ENCODE data around the gene WDR5.

Gene WDR5

DNA sequence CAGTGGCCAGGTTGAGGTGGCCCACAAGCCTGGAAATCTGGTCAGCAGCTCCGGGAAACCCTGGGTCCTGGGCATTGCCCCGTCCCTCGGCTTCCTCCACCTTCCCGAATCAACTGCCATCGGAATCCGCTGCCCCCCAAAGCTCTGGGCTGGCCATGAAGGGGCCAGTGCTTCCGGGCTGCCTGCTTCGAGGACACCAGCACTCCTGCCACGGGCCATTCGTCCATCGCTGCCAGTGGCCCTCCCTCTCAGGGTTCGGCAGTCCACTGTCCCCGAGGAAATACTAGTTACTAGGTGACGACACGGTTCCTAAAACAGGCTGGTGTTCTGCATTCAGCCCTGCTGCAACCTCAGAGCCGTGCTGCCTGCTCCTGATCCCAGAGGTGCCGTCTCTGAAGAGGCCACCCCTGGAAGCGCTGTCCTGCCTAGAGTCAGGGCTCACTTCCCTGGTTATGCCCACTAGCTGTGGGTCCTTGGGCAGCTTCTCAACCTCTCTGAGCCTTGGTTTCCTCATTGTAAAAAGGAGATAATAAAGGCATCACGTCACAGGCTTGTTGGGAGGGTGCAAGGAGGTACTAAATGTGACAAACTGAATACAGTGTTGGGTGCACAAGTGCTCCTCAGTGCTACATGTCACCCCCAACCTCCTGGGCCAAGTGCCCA, 3.5 kb upstream of the WDR5 start:
- no peak for DNase-seq (ENCODE audit: low read depth)

DNA sequence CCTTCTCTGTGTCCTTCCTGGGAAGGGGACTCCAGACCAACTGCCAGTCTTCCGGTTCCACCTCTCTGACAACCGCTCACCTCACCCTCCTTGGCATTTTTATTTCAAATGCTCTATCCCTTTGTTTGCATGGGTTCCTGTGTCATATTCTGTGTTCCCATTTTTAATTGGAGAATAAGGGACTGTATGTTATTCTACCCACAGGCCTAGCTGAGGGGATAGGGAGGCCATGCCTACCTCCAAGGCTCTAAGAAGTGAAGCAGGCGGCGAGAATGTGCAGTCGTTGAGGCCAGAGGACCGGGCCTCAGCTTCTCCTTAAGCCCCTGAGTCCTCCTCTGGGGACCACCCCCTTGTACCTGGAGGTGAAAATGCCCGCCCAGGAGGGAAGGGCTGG, 936 bp upstream of the WDR5 start:
- DNase-seq (ENCODE audit: low read depth) = no peak

DNA sequence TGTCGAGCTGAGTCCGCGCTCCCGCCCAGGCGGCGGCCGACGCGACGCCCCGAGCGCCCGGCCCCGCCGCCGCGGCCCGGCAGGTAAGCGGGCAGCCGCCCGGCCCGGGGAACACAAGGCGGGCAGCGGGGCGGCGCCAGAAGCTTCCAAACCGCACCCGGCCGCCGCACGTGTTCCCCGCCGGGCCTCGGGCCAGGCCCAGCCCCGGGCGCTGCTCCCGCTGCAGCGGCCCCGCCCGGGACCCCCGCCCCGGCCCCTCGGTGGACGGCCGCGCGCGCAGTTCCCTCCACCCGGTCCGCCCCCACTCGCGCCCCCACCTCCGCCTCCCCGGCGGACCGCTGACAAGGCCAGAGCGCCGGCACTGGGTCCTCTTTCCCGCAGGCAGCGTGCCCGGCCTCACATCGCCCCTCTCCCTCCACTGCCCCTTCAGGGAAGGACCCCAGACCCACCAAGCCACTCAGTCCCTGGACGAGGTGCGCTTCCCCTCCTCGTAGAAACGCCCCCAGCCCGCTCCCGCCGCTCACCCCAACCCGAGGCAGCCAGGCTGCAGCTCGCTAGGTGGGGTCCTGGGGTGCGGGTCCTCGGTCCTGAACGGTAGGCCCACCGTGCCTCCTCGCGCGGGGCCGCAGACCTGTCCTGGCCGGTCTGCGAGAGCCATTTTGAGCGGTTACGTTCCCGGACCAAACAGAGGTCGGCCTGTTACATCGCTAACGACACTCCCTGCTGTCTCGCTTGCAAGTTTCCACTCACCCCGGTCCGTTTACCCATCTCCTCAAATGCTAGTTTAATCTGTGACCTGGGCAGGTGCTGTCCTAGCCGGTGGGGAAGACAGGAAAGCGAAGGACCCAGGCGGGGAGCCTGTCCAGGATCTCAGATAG, 475 bp downstream of the WDR5 start:
- no peak for DNase-seq (ENCODE audit: low read depth)

- no peak for DNase-seq (ENCODE audit: low read depth)
Measured at GRCh38 chr9:134136996-134137299, 1.1 kb downstream of the WDR5 start.

GRCh38 chr9:134138292-134138691, 2.4 kb downstream of the WDR5 start:
- no peak for DNase-seq (ENCODE audit: low read depth)

DNA sequence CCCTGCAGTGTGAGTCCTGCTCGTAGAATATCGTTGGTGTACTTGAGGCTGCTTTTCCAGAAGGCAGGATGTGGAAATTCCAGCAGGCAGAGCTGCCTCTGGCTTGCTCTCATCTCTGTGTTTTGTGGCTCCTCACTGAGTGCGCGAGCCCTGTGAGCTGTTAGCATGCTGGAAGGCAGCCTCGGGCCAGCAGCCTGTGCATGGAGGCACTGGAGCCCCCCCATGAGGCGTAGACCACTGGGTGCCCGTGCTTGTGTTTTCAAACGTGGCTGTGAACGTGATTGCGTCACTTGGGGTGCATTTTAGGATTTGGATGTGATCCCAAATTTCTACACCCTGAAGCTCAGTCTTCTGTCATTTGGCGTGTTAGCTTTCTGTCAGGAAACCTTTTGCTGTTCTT, 3.2 kb downstream of the WDR5 start:
- DNase-seq (ENCODE audit: low read depth) = no peak

DNA sequence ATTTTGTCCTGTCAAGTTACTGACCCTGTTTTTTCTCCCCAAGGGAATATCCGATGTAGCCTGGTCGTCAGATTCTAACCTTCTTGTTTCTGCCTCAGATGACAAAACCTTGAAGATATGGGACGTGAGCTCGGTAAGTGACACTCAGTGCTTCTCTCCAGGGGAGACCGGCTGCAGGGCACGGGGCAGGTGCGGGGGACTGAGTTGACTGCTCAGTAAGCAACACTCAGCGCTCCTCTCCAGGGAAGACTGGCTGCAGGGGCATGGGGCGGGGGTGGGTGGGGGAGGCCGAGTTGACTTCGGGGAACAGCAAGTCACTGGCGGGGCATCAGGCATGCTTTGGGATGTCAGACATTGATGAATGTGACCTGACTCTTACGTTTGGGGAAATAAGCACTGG, 6.0 kb downstream of the WDR5 start:
- DNase-seq (ENCODE audit: low read depth) = no peak

DNA sequence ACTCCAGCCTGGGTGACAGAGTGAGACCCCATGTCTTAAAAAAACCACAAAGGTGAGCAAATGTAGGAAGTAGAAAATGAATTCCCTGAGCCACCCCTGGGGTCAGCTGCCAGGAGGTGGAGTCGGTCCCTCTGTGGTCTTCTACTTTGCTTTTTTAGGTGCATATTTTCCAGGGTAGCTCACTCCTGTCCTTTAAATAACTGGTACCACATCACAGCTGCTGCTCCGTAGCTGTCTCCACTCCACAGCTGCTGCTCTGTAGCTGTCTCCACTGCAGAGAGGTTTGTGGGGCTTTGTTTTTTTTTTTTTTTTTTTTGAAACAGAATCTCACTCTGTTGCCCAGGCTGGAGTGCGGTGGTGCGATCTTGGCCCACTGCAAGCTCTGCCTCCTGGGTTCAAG, 8.9 kb downstream of the WDR5 start:
- no peak for DNase-seq (ENCODE audit: low read depth)

- DNase-seq (ENCODE audit: low read depth) = no peak
Measured at GRCh38 chr9:134145262-134145661, 9.4 kb downstream of the WDR5 start.

DNA sequence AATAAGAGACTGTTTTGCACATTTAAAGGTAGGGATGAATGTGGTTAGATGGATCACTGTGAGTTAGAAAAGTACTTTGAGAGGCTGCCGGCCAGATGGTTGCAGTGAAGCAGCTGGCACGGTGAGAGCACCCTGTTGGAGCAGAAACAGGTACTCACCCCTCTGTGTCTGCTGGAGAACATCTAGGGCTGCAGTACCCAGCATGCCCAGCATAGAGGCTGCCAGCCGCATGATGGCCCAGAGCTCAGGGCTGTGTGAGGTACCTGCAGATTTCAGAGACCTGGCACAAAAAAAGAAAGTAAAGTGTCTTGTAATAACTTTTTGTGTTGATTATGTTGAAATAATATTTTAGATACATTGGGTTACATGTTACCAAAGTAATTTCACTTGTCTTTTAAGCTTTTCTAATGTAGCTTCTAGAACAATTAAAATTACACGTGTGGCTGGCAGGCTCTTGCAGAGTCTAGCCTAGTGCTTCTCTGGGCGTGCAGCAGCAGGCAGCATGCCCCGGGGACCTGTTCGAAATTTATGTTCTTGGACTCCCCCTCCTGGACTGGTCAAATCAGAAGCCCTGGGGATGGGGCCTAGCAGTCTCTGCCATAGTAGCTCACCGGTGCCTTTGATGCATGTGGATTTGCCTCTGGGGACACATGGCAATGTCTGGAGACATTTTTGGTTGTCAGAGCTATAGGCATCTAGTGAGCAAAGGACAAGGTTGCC, 11.1 kb downstream of the WDR5 start:
- no peak for DNase-seq (ENCODE audit: low read depth)

DNA sequence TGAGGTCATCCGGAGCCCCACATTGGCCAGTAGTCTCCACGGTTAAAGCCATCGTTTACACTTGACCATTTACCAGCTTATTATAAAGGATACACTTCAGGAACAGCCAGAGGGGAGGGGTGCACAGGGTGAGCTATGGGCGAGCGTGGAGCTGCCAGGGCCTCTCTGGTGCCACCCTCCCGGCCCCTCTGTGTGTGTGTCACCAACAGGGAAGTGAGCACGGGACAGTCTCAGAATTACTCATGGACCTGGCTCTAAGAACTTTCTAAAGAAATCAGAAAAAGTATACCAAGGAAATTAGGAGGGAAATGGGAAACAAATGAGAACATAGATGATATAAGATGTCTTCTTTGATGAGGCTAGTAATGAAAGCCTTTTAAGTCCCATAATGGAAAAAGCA, 13.5 kb downstream of the WDR5 start:
- no peak for DNase-seq (ENCODE audit: low read depth)

DNA sequence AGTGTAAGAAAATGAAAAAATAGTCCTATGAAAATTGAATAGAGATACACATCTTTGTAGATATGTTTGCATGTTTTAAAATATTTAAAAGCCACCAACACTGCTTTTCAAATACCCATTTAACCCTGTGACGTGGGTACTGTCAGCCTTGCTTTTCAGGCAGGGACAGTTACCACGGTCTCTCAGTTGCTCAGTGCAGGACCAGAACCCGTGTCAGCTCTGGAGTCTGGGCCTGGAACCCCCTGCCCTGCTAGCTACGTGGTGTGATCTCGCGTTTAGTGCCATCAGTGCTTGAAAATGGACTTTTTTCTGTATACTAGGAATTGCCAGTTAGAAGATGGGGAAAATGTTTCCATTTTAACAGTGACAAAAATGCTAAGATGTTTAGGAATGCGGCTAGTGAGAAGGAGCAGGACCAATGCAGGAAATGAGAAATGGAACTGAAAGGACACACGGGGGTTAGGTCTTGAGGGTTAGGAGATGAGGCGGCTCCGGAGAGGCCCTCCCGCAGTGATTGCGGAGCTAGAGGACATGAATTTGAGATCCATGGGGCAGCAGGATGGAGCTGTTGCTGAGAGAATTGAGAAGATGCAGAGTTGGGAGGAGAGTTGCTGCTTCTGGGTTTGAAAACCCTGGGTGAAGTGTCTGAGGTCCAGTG, 14.8 kb downstream of the WDR5 start:
- no peak for DNase-seq (ENCODE audit: low read depth)

DNA sequence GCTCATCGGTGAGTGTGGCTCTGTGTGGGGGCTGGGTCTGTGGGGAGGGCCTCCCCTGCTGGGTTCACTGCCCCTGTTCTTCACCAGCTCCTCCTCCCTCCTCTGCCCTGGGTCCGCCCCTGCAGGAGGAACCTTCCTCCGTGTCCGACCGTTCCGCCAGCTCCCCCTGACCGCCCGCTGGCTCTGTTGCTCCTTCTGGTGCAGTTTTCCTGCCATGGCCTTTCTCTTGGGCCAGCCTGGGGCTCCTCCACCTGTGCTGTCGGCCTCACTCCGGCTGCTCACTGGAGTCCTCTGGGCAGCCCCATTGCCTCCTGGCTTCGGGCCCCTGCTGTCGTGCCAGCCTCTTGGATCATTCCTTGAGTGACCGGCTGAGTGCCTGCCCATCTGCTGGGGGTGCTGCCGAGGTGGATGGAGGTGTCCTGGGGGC, 16.2 kb downstream of the WDR5 start:
- DNase-seq (ENCODE audit: low read depth) = no peak

GRCh38 chr9:134152488-134152887, 16.6 kb downstream of the WDR5 start:
- no peak for DNase-seq (ENCODE audit: low read depth)

DNA sequence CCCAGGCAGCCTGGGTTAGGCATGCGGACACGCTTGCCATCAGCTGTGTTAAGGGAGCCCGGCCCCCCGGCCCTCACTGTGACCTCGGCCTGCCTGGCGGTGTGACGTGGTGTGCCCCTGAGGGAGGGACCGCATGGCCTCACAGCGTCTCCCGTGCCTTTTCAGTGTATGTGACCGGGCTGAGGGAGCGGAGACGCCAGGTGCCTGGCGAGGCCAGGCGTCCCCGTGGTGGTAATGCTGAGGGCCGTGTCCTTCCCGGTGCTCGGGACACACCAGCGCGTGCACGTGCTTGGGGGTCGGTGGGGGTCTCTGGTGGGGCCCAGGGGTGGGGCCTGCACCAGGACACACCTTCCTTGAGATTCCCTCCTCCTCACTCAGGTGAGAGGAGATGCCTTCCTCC, 17.6 kb downstream of the WDR5 start:
- DNase-seq (ENCODE audit: low read depth) = no peak

DNA sequence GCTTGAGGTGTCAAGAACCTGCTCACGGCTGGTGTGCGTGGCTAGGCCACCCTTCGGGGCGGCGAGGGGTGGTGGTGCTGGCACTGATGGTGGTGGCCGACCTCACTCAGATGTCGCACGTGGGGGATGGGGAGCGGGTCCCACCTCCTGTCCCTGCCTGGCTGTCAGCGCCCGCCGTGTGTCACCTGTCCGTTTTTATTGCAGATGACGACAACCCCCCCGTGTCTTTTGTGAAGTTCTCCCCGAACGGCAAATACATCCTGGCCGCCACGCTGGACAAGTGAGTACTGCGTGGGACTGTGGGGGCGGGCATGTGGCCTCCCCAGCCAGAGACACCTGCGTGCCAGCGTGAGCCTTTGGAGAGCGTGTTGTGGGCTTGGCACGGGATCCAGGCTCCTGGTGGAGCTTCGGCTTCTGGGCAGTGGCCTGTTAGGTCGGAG, 18.4 kb downstream of the WDR5 start:
- no peak for DNase-seq (ENCODE audit: low read depth)

DNA sequence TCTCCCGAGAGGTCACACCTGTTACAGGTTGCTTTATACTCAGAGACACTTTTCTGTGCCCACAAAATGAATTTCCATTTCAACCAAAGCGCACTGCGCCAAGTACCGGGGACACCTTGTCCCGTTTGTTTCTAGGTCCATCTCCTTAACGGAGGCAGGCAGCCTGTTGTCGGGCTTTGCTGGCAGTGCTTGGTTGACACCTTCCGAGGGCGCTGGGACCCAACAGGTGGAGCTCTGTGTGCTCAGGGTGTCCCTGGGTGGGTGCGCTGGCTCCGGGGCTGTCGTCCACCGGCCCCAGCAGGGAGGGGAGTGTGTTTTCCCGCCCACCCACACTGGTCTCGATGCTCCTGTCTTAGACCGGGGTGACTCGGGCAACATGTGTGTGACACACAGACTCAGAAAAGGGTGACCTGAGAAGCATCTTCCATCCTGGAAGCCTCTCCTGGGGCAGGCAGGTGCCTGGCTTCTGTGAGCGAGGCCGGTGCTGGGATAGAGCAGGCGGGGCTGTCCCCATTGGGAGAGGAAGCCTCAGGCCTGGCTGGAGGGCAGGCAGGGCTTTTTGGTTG, 20.0 kb downstream of the WDR5 start:
- no peak for DNase-seq (ENCODE audit: low read depth)

DNA sequence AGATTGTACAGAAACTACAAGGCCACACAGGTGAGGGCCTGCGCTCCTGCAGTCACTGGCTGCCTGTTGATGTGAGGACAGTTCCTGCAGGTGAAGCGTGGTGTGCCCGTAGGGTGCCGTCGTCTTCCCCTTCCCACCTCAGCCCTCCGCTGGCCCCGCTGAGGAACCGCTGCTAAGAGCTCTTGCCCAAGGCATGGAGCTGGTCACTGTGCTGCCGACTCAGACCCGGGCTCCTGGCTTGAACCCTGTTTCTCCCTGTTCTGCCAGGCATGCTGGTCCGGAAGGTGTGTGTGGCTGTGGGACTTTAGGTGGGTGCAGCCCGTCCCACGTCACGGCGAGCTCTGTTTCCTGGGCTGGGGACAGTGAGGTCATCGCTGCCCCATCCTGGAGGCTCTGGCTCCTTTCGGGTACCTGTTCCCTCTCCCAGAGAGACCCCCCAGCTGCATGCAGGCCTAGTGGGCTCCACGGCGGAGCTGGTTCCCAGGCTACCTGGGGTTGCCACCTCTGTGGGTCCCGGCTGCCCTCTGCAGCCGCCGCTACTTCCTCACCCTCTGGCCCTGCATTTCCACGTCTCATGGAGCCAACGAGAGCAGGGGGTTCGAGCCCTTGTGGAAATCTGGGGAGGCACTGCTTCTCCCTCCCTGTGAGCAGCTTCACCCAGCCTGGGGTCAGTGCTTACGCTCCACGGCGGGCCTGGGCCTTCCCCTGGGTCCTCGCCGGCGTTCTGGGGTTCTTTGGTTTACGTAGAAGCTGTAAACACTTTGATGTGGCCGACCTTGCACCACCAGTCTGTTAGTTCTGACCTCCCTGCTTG, 20.9 kb downstream of the WDR5 start:
- no peak for DNase-seq (ENCODE audit: low read depth)

GRCh38 chr9:134157378-134157885, 21.6 kb downstream of the WDR5 start:
- DNase-seq (ENCODE audit: low read depth) = no peak

GRCh38 chr9:134158242-134158641, 22.4 kb downstream of the WDR5 start:
- no peak for DNase-seq (ENCODE audit: low read depth)

DNA sequence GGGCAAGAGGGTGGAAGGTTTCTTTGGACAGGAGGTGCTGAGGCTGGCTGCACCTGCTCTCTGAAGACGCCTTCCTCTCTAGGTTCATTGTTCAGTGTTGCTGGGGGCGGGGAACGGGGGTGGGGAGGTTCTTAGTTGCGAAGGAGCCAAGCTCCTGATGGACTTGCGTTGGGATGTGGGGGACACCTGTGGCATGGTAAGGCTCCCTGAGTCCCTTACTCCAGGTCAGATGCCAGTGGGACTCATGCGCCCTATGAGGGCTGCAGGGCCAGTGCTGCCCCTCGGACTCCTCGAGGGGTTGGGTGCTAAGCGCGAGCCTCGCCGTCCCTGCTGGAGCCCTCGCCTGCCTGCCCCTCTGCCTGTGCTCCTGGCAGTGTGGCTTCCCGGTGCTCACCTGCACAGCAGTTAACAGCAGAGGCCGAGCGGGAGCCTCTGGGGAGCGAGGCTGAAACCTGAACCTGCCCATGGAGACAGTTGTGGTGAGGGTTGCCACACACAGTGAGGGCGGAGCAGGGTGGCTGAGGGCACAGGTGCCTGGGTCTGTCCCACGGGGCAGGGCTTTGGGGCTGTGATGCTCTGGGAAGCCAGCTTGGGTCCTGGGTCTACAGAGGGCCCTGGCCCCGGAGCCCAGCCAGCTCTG, 23.0 kb downstream of the WDR5 start:
- no peak for DNase-seq (ENCODE audit: low read depth)
